Upper lobe of right lung (tissue), 1 donor: ENCODE results near the gene RBMS3. TPM values are rescaled to one million over a fixed set of nuclear protein-coding genes. Genes with fewer than 3 reads are reported as not detected.

Experiments used
- ATAC-seq: fragments of 200-7000 bp; cut with Tn5 transposase; one replicate; pipeline ENCODE4 v1.9.1; 2020; ENCODE audit warnings: mild to moderate bottlenecking, moderate library complexity
- DNase-seq: peaks from one replicate; pipeline ENCODE4 v3.0.0-alpha.2; 2020
- H3K27ac ChIP-seq: fragments of 200-600 bp; one replicate; pipeline ENCODE4 v1.8.0; 2022
- H3K27me3 ChIP-seq: fragments of 200-600 bp; one replicate; pipeline ENCODE4 v1.8.0; 2022; ENCODE audit warnings: mild to moderate bottlenecking
- H3K36me3 ChIP-seq: fragments of 200-600 bp; one replicate; pipeline ENCODE4 v1.8.0; 2022
- H3K4me1 ChIP-seq: fragments of 200-600 bp; one replicate; pipeline ENCODE4 v1.8.0; 2022
- H3K4me3 ChIP-seq: fragments of 200-600 bp; one replicate; pipeline ENCODE4 v1.8.0; 2022; ENCODE audit warnings: mild to moderate bottlenecking
- H3K9me3 ChIP-seq: fragments of 200-600 bp; one replicate; pipeline ENCODE4 v1.8.0; 2022
- intact Hi-C: fragments of 100-400 bp; cut with DNase I; formaldehyde crosslinking; loops from one replicate; pipeline ENCODE4 v1.11.0; 2022
- total RNA-seq: library from RNA; stranded (reverse); fragmentation: NEBNext Ultra II Directional; extraction: Animal tissue kit (Norgen Biotek cat#: 25700); gene quantifications from one replicate; pipeline ENCODE4 v1.2.1, GENCODE V29; 2021
- TF ChIP-seq, protein P1 (sequence below): fragments of 200-600 bp; IDR thresholded peaks from one replicate; pipeline ENCODE4 v1.8.0; 2022; ENCODE audit warnings: antibody characterized with exemption
- donor health status: DM: no; HTN: yes; CAD: no; lungs with severe emphysema.

Gene RBMS3
- total RNA-seq, 1 donor from 2014 or later: 85.9 TPM

DNA sequence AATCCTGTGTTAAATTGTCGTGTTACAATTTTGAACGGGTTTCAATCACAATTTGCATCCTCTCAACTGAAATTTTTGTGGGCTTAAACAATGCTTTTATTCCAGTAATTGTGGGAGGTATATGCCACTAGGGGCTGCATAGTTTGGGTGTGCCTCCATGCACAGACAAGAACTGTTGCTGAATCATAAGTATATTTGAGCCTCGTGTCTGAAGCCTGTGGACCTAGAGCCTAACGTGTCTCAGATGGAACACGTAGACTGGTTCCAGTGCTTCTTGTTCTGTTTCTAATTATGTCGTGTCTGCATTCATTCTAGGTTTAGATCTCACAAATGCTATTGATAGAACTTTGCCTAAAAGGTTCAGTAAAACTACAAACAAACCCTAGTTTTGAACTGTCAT lies 363.4 kb downstream of the RBMS3 start:
- intact Hi-C loops: no loop called here
- no peak overlapping the region for H3K4me3 ChIP-seq
- H3K27ac ChIP-seq: no peak overlapping the region
- no peaks in the 10 kb centered on the region for H3K27me3 ChIP-seq
- no peaks in the 10 kb centered on the region for H3K4me1 ChIP-seq
- DNase-seq: no peak
- H3K9me3 ChIP-seq: no peaks in the 10 kb centered on the region
- no peaks in the 10 kb centered on the region for H3K36me3 ChIP-seq
- no peak for ATAC-seq
- TF ChIP-seq, protein P1, sequence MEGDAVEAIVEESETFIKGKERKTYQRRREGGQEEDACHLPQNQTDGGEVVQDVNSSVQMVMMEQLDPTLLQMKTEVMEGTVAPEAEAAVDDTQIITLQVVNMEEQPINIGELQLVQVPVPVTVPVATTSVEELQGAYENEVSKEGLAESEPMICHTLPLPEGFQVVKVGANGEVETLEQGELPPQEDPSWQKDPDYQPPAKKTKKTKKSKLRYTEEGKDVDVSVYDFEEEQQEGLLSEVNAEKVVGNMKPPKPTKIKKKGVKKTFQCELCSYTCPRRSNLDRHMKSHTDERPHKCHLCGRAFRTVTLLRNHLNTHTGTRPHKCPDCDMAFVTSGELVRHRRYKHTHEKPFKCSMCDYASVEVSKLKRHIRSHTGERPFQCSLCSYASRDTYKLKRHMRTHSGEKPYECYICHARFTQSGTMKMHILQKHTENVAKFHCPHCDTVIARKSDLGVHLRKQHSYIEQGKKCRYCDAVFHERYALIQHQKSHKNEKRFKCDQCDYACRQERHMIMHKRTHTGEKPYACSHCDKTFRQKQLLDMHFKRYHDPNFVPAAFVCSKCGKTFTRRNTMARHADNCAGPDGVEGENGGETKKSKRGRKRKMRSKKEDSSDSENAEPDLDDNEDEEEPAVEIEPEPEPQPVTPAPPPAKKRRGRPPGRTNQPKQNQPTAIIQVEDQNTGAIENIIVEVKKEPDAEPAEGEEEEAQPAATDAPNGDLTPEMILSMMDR: no peak

- Histone ChIP-seq H3K27ac (no peak overlapping the region), H3K27me3 (no peaks in the 10 kb centered on the region), H3K4me3 (no peak overlapping the region), H3K4me1 (peaks cover 4% of the 10 kb centered on the region), H3K36me3 (no peaks in the 10 kb centered on the region), H3K9me3 (no peaks in the 10 kb centered on the region)
- intact Hi-C loops: no loop called here
- DNase-seq (no peak), ATAC-seq (no peak)
- TF ChIP-seq, protein P1: no peak
Observed at GRCh38 chr3:29644956-29645636, 364.2 kb downstream of the RBMS3 start.

DNA sequence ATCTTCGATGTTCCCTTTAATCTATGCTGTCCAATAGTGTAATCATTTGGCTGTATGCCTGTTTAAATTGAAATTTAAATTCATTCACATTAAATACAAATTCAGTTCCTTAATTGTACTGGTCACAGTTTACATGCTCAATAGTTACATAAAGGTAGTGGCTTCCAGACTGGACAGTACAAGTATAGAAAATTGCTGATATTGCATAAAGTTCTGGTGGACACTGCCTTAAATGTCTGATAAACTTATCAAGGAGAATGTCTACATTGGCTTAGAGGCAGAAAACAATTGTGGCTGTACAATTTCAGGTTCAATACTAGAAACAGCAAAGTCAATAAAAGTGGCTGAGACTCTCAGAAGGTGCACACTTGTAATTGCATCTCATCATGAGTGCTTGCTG lies 365.2 kb downstream of the RBMS3 start:
- H3K4me1 ChIP-seq: peaks cover 5% of the 10 kb centered on the region
- H3K9me3 ChIP-seq: no peaks in the 10 kb centered on the region
- H3K27ac ChIP-seq: no peak overlapping the region
- TF ChIP-seq, protein P1: no peak
- H3K36me3 ChIP-seq: no peaks in the 10 kb centered on the region
- H3K27me3 ChIP-seq: no peaks in the 10 kb centered on the region
- ATAC-seq: no peak
- no peak for DNase-seq
- intact Hi-C loops: no loop called here
- H3K4me3 ChIP-seq: no peak overlapping the region

DNA sequence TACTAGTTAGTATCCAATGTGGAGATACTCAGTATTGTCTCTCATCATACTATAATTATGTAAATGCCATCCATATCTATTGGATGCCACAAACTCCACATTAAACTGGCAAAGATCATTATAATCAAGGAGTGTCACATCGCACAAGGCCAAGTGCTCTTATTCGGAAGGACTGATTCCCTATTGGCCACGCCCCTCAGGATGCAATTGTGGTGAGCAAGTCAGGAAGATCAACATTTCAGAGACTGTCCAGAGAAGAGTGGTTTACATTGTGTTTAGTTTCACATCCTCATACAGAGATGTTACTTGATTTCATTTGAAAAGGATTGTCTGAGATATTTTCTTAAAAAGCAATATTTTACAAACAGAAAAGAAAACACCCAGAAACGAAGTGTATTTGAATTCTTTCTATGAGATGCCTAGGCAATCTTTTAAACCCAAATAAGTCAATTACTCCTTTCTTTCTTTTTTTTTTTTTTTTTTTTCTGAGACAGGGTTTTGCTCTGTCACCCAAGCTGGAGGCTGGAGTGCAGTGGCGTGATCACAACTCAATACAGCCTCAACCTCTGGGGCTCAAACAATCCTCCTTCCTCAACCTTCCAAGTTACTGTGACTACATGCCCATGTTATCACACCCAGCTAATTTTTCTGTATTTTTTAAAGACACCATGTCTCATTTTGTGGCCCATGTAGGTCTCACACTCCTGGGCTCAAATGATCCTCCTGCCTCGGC lies 369.1 kb downstream of the RBMS3 start:
- peaks cover 5% of the 10 kb centered on the region for H3K4me1 ChIP-seq
- no peaks in the 10 kb centered on the region for H3K9me3 ChIP-seq
- no peaks in the 10 kb centered on the region for H3K36me3 ChIP-seq
- H3K4me3 ChIP-seq: no peak overlapping the region
- intact Hi-C loops: no loop called here
- TF ChIP-seq, protein P1: no peak
- H3K27ac ChIP-seq: no peak overlapping the region
- no peak for DNase-seq
- no peaks in the 10 kb centered on the region for H3K27me3 ChIP-seq
- ATAC-seq: peak; percentile 67

DNA sequence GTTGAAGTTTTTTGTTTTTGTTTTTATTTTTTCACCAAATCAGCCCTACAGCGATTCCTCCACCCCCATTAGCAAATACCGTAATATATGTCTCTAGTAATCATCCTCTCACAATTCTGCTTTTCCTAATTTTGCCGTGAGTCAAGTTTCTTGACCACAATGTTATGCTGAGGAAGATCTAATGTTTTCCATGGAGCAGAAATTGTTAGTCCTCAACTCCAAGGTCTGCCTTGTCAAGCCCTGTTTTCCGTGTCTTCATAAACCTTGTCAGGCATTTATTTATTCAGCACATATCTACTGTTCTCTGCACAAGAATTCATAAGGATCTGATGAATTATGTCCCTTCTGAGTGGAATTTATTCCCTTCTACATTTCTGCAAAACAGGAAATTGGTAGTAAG lies 372.8 kb downstream of the RBMS3 start:
- Histone ChIP-seq H3K9me3 (no peaks in the 10 kb centered on the region), H3K36me3 (no peaks in the 10 kb centered on the region), H3K27ac (no peak overlapping the region), H3K27me3 (no peaks in the 10 kb centered on the region), H3K4me3 (no peak overlapping the region), H3K4me1 (peaks cover 5% of the 10 kb centered on the region)
- no peak for DNase-seq
- TF ChIP-seq, protein P1: no peak
- intact Hi-C loops: no loop called here
- ATAC-seq: no peak
